Gastroesophageal sphincter (tissue), 3 donors: ENCODE measurements around the gene RRAGD.

Experiments used
- POLR2A ChIP-seq, 2 donors: fragments of 450-650 bp; IDR thresholded peaks; one replicate each; pipeline ENCODE4 v1.6.1; 2017; ENCODE audit warnings: antibody characterized with exemption in 2 of 2, mild to moderate bottlenecking in 2 of 2, moderate library complexity in 1 of 2
- TF ChIP-seq, protein P1 (sequence below), 4 experiments: fragments of 200-600 bp in 2 of 4; fragments of 450-650 bp in 2 of 4; sonication (generic) in 1 of 4; IDR thresholded peaks; one replicate each; pipeline ENCODE4 v1.5.1; 2017 to 2019; ENCODE audit warnings: antibody characterized with exemption in 4 of 4, mild to moderate bottlenecking in 2 of 4, moderate library complexity in 2 of 4

DNA sequence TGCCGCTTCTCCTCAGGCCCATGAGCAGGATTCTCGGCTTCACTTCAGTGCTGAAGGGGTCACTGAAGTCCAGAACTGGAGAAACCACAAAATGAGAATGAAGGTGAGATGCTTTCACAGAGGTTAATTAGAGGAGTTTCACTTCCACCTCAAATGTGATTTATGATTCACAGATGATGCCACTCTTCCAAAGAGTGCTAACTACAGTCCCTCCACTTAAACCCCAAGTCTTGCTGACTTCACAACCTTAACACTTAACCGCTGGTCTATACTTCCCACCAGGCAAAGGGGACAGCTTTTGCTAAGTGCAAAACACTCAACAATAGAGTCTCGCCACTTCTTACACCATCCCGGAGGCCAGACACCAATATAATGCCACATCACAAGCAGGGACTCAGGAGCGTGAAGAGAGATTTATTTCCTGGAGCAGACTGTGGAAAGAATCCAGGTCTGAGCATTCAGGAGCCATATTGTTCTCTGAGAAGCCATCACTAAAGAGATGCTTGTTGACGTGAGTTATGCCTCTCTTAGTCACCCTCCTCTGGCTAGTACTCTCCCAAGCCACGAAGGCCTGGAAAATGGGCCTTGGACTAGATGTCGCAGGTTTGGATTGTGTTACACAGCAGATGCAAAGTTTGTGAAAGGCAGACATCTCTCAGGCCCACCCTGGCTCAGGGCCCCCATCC lies 24.4 kb downstream of the RRAGD start:
- TF ChIP-seq, protein P1, sequence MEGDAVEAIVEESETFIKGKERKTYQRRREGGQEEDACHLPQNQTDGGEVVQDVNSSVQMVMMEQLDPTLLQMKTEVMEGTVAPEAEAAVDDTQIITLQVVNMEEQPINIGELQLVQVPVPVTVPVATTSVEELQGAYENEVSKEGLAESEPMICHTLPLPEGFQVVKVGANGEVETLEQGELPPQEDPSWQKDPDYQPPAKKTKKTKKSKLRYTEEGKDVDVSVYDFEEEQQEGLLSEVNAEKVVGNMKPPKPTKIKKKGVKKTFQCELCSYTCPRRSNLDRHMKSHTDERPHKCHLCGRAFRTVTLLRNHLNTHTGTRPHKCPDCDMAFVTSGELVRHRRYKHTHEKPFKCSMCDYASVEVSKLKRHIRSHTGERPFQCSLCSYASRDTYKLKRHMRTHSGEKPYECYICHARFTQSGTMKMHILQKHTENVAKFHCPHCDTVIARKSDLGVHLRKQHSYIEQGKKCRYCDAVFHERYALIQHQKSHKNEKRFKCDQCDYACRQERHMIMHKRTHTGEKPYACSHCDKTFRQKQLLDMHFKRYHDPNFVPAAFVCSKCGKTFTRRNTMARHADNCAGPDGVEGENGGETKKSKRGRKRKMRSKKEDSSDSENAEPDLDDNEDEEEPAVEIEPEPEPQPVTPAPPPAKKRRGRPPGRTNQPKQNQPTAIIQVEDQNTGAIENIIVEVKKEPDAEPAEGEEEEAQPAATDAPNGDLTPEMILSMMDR (IDR thresholded peaks at IDR 0.05) = no peak
- no peak for TF ChIP-seq POLR2A (IDR thresholded peaks at IDR 0.05)
